GM21447 (cell line): ENCODE measurements around the gene MOB3A.
"Not testable (repeated sequence)": the region's sequence is repeated elsewhere in the genome, so short reads cannot be mapped to it uniquely, and the experiment has no call there.

Experiments
- ATAC-seq: cut with Tn5 transposase; IDR thresholded peaks from one replicate; pipeline ENCODE4 v1.9.1; 2021; ENCODE audit not compliant: unreplicated experiment

The MOB3A gene

DNA sequence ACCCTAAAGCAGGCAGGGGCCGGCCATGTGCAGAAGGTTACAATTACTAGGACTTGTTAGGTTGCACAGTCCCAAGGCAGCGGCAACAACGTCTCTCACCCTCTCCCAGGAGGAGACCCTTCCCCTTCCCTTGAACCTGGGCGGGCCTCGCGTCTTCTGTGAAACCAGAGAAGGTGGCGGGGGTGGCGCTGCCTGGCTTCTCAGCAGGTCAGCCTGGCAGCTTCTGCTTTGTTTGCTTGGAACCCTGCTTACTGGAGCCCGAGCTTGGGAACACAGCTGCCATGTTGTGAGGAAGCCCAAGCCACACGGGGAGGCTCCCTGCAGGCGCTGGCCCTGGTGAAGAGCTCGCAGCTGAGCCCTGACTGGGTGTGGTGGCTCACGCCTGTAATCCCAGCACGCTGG lies 60.5 kb downstream of the MOB3A start:
- no peak for ATAC-seq

GRCh38 chr19:2034729-2035589 lies 61.2 kb downstream of the MOB3A start:
- ATAC-seq, result no peak

DNA sequence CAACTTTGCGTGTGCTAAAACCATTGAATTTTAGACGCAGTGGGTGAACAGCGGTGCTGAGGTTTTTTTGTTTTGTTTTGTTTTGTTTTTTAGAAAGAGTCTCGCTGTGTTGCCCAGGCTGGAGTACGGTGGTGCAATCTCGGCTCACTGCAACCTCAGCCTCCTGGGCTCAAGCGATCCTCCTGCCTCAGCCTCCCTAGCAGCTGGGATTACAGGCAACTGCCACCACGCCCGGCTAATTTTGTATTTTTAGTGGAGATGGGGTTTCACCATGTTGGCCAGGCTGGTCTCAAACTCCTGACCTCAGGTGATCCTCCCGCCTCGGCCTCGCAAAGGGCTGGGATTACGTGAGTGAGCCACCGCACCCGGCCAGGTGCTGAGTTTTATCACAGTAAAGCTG lies 61.9 kb downstream of the MOB3A start:
- not testable (repeated sequence) for ATAC-seq

- ATAC-seq, result no peak
These were observed 62.3 kb downstream of the MOB3A start for GRCh38 chr19:2033825-2034159.

DNA sequence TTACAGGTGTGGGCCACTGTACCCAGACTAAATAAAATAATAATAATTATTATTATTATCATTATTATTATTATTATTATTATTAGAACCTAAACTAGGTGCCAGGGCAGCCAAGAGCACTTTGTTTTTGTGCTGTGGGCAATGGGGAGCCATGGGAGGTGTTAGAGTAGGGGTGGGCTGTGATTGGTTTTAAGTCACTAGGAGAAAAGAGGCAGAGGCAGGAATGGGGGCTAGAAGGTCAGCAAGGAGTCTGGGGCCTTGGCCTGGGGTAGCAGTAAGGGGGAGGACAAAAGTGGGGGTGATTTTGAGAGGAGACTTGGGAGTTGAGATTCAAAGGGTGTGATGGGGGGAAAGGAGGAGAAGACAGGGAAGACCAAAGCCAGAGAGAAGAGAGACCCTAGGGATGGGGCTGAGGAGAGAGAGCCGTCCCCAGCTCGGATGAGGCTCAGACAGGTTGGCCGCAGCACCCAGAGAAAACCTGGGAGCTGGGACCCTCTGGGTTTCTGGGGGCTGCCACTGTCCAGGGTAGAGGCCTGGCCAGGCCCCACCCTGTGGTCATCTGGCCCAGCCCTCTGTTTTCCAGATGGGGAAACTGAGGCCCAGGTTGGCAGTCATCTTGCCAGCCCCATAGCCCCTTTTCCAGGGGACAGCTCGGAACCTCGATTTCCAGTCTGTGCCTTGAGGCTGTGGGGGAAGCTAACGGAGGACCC lies 62.9 kb downstream of the MOB3A start:
- ATAC-seq, result no peak

- no peak for ATAC-seq
These were observed 63.7 kb downstream of the MOB3A start for GRCh38 chr19:2032296-2032941.

GRCh38 chr19:2027361-2027760 lies 68.8 kb downstream of the MOB3A start:
- no peak for ATAC-seq

GRCh38 chr19:2026770-2027169 lies 69.4 kb downstream of the MOB3A start:
- no peak for ATAC-seq

- no peak for ATAC-seq
These were observed 73.8 kb downstream of the MOB3A start for GRCh38 chr19:2022289-2022688.

- ATAC-seq, result no peak
These were observed 74.5 kb downstream of the MOB3A start for GRCh38 chr19:2021453-2022140.
